Central memory CD8-positive, alpha-beta T cell (primary cell): ENCODE results near the gene TRDMT1.
A peak's percentile ranks its signal among the peaks of the same experiment; 100 is the strongest.
"Not testable (repeated sequence)": the region's sequence is repeated elsewhere in the genome, so short reads cannot be mapped to it uniquely, and the experiment has no call there.

Experiments
- ATAC-seq: fragments of 150-1000 bp; cut with Tn5 transposase; replicated peaks from 2 replicates; pipeline ENCODE4 v1.10.0; 2022; ENCODE audit warnings: mild to moderate bottlenecking, moderate FRiP score, moderate number of reproducible peaks; ENCODE audit not compliant: poor library complexity, severe bottlenecking; ENCODE audit errors: extremely low read depth
- DNase-seq, 2 donors: peaks; one replicate each; pipeline ENCODE4 v3.0.0; 2021; ENCODE audit warnings: low spot score in 2 of 2
- H3K27ac Mint-ChIP-seq: one replicate; pipeline ENCODE4 v1.8.0; 2022; ENCODE audit warnings: low read depth, mild to moderate bottlenecking, moderate library complexity, mixed read lengths
- H3K27me3 Mint-ChIP-seq: one replicate; pipeline ENCODE4 v1.8.0; 2022; ENCODE audit warnings: mixed read lengths
- H3K36me3 Mint-ChIP-seq: one replicate; pipeline ENCODE4 v1.8.0; 2022; ENCODE audit warnings: mild to moderate bottlenecking, moderate library complexity, mixed read lengths; ENCODE audit not compliant: insufficient read depth
- H3K4me1 Mint-ChIP-seq: one replicate; pipeline ENCODE4 v1.8.0; 2022; ENCODE audit warnings: mixed read lengths
- H3K4me3 Mint-ChIP-seq: one replicate; pipeline ENCODE4 v1.8.0; 2022; ENCODE audit warnings: mild to moderate bottlenecking, moderate library complexity, mixed read lengths
- H3K9me3 Mint-ChIP-seq: one replicate; pipeline ENCODE4 v1.8.0; 2022; ENCODE audit warnings: mixed read lengths

The TRDMT1 gene

GRCh38 chr10:17128261-17128660 lies 73.2 kb downstream of the TRDMT1 start:
- Mint-ChIP-seq H3K4me1 (no peaks in the 10 kb centered on the region), H3K4me3 (no peak overlapping the region), H3K9me3 (no peaks in the 10 kb centered on the region), H3K27ac (no peak overlapping the region), H3K27me3 (no peaks in the 10 kb centered on the region), H3K36me3 (peaks cover 5% of the 10 kb centered on the region)
- DNase-seq (no peak), ATAC-seq (no peak)

DNA sequence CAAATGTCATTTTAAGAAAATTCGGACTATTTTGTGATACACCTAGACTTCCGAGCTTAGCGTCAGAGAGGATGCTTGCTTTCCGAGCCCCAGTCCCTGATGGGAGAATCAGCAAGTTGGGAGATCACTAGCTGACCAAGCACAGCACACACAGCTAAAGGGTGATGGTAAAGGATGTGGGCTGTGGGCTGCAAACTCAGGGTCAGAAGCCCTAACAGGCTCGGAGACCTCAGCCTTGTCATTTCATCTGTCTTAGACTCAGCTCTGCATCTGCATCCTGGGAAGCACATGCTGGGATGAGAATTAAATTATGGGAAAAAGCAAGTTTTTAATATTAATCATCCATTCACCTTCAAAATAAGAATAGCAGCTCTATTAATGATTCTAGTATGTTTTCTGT lies 75.1 kb downstream of the TRDMT1 start:
- Mint-ChIP-seq H3K36me3 (peaks cover 13% of the 10 kb centered on the region), H3K4me1 (no peaks in the 10 kb centered on the region), H3K27me3 (no peaks in the 10 kb centered on the region), H3K9me3 (no peaks in the 10 kb centered on the region), H3K4me3 (no peak overlapping the region), H3K27ac (peak overlapping the region; percentile 16)
- DNase-seq (no peak), ATAC-seq (no peak)

DNA sequence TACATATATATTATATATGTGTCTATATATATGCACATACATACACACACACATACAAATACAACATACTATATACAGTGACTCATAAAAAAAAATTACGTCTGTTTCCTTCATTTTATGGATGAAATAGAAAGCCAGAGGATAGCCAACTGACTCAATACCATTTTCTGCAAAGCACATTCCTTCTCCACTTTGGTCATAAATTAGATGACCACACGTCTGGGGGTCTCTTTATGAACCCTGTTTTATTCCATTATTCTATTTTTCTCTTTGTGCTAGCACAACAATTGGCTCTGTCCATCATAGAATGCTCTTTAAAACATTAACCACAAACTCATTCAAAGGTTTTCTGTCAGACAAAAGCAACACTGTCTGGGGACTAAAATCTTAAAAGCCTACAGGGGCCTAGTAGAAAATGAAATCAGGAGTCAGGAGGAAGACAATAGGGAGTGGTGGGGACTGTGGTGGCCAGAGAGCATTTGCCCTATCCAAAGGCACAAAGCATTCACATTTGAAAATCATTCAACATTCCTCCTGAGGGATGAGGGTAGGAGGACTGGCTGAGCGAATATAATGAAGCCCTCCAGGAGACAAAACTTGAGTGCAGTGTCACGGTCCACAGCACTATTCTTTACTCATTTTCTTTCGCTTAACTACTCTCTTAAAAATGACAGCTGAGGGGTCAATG lies 76.1 kb downstream of the TRDMT1 start:
- no peaks in the 10 kb centered on the region for H3K4me1 Mint-ChIP-seq
- H3K9me3 Mint-ChIP-seq = no peaks in the 10 kb centered on the region
- H3K27ac Mint-ChIP-seq = no peak overlapping the region
- peaks cover 16% of the 10 kb centered on the region for H3K36me3 Mint-ChIP-seq
- no peak overlapping the region for H3K4me3 Mint-ChIP-seq
- DNase-seq (no peak), ATAC-seq (no peak)
- no peaks in the 10 kb centered on the region for H3K27me3 Mint-ChIP-seq

GRCh38 chr10:17123961-17124360 lies 77.5 kb downstream of the TRDMT1 start:
- no peaks in the 10 kb centered on the region for H3K9me3 Mint-ChIP-seq
- H3K4me1 Mint-ChIP-seq = no peaks in the 10 kb centered on the region
- ATAC-seq (no peak), DNase-seq (no peak)
- H3K36me3 Mint-ChIP-seq = peaks cover 17% of the 10 kb centered on the region
- no peak overlapping the region for H3K4me3 Mint-ChIP-seq
- no peak overlapping the region for H3K27ac Mint-ChIP-seq
- H3K27me3 Mint-ChIP-seq = no peaks in the 10 kb centered on the region

DNA sequence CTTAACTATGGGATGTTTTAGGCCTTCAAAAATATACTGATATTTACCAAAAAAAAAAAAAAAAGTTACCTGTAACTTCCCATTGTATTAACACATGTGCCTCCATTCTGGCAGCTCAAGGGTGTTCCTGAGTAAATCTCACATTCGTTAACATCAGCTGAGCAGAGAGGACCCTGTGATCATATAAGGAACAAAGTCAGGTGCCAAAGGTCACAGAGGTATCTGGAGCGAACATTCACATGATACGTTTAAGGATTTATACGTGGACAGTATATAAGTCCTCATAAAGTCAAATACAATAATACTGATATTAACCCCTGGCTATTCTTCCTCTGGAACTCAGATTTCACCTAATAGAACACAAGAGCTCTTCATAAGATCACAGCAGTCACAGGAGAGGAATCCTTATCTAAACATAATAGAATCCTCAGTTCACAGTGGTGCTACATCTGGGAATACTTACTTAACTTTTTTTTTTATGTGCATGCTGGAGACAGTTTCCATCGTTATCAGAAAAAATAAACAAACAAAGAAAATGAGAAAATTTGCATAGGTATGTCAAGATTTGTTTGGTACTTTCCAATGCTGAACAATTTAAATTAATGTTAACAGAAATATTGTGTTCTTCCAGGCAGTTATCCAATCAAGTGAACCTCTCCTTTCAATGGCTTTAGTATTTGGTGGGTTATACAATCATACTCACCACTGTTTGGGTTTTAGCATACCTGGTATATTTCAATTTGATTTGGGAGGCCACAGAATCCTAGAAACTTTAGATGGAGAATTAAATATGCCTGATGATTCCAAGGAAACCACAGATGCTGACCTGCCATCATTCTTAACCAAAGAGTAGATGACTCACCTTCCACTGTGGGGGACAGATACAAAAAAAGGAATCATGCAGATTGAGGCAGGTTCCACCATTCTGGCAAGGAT lies 78.5 kb downstream of the TRDMT1 start:
- DNase-seq (no peak), ATAC-seq (no peak)
- Mint-ChIP-seq H3K27ac (no peak overlapping the region), H3K4me3 (no peak overlapping the region), H3K27me3 (no peaks in the 10 kb centered on the region), H3K9me3 (no peaks in the 10 kb centered on the region), H3K36me3 (peaks cover 17% of the 10 kb centered on the region), H3K4me1 (no peaks in the 10 kb centered on the region)

DNA sequence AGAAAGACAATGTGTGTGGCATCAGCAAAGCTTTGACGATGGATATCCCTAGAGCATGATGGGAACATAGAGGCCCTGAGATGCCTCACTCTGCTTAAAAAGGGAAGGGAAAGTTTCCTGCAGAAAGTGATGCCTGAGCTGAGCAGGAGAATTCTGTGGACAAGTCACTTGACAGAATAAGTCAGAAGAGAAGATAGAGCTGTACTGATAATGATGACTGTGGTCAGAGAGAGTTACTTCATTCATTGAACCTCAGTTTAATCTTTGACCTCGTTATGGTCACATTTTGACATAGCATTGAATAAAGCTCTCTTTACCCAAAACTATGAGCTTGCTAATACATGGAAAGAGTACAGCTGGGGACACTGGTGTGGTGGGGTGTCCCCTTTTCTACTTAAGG lies 79.4 kb downstream of the TRDMT1 start:
- Mint-ChIP-seq H3K27me3 (no peaks in the 10 kb centered on the region), H3K9me3 (no peaks in the 10 kb centered on the region), H3K27ac (no peak overlapping the region), H3K4me1 (no peaks in the 10 kb centered on the region), H3K4me3 (no peak overlapping the region), H3K36me3 (peaks cover 20% of the 10 kb centered on the region)
- no peak for ATAC-seq
- no peak for DNase-seq

DNA sequence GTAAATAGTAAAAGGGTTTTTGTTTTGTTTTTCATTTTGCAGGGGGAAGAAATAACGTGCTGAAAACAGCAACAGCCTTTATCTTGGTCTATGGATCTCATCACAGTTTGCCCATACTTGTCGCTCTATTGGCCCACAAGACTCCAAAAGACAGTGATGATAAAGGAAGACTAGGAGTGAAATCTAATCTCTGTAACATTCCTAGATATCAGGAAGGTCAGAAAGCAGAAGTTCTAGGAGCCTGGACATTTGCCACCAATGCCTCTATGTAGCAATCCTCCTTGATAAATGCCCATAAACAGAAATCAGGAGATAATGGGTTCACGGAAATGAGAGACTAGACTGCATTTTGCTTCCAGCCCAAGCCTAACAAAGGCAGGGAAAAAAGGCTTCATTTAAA lies 80.8 kb downstream of the TRDMT1 start:
- peaks cover 20% of the 10 kb centered on the region for H3K36me3 Mint-ChIP-seq
- no peaks in the 10 kb centered on the region for H3K9me3 Mint-ChIP-seq
- H3K27me3 Mint-ChIP-seq = no peaks in the 10 kb centered on the region
- H3K27ac Mint-ChIP-seq = no peak overlapping the region
- no peak overlapping the region for H3K4me3 Mint-ChIP-seq
- ATAC-seq = no peak
- no peaks in the 10 kb centered on the region for H3K4me1 Mint-ChIP-seq
- DNase-seq = no peak

DNA sequence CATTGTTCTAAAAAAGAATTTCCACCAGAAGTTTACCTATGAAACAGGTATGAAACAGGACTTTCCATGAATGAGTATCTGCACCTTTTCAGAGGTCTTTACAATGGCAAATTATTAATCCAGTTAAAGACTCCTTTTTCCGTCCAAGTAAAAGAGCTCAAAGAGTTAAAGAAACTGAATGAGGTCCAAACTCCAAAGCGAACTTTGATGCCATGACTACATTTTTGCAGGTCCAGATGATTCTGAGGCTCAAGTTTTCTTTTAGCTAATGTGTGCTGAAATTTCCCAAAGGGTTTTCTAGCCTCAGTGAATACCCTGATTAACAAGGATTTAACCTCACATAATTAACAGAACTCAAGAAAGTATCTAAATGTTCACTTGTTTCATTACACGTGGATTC lies 81.6 kb downstream of the TRDMT1 start:
- Mint-ChIP-seq H3K36me3 (peaks cover 19% of the 10 kb centered on the region), H3K4me1 (no peaks in the 10 kb centered on the region), H3K27me3 (no peaks in the 10 kb centered on the region), H3K27ac (no peak overlapping the region), H3K9me3 (no peaks in the 10 kb centered on the region), H3K4me3 (no peak overlapping the region)
- no peak for ATAC-seq
- no peak for DNase-seq

GRCh38 chr10:17116193-17116592 lies 85.3 kb downstream of the TRDMT1 start:
- no peak for ATAC-seq

DNA sequence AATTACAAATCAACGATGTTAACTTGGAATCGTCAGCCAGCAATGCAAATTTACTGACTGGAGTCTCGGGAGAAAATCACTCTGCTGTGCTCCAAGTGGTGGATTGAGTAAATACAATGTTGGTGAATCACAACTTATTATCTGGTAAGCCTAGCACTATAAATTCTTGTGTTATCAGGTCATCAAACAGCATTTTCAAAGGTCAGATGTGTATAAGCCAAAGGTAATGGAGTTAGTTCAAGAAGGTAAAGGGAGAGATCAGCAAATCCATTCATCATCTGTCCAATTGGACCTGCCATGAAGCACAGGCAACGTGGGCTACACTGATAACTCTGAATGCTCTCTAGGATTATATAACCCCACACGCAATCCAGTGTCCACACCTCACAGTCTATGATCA lies 85.8 kb downstream of the TRDMT1 start:
- peaks cover 7% of the 10 kb centered on the region for H3K36me3 Mint-ChIP-seq

More at GRCh38 chr10:17116193-17116592, 85.3 kb downstream of the TRDMT1 start:
- Mint-ChIP-seq H3K9me3 (no peaks in the 10 kb centered on the region), H3K36me3 (peaks cover 7% of the 10 kb centered on the region), H3K4me1 (no peaks in the 10 kb centered on the region), H3K27ac (no peak overlapping the region), H3K4me3 (no peak overlapping the region), H3K27me3 (no peaks in the 10 kb centered on the region)
- no peak for DNase-seq

GRCh38 chr10:17114878-17115444 lies 86.5 kb downstream of the TRDMT1 start:
- not testable (repeated sequence) for ATAC-seq, H3K27ac Mint-ChIP-seq, H3K4me1 Mint-ChIP-seq, DNase-seq, H3K27me3 Mint-ChIP-seq, H3K36me3 Mint-ChIP-seq, H3K9me3 Mint-ChIP-seq, H3K4me3 Mint-ChIP-seq

More for the DNA sequence above, 85.8 kb downstream of the TRDMT1 start:
- Mint-ChIP-seq H3K9me3 (no peaks in the 10 kb centered on the region), H3K27ac (no peak overlapping the region), H3K4me1 (no peaks in the 10 kb centered on the region), H3K27me3 (no peaks in the 10 kb centered on the region), H3K4me3 (no peak overlapping the region)
- DNase-seq (no peak), ATAC-seq (no peak)

- H3K36me3 Mint-ChIP-seq = peaks cover 2% of the 10 kb centered on the region
- ATAC-seq (no peak), DNase-seq (no peak)
- H3K27me3 Mint-ChIP-seq = no peaks in the 10 kb centered on the region
- H3K4me1 Mint-ChIP-seq = no peaks in the 10 kb centered on the region
- H3K27ac Mint-ChIP-seq = no peak overlapping the region
- no peaks in the 10 kb centered on the region for H3K9me3 Mint-ChIP-seq
- no peak overlapping the region for H3K4me3 Mint-ChIP-seq
These were observed 87.5 kb downstream of the TRDMT1 start for GRCh38 chr10:17113889-17114540.
